B cell (primary cell): ENCODE data around the gene ZBTB43. TPM values are rescaled to one million over a fixed set of nuclear protein-coding genes. Genes with fewer than 3 reads are reported as not detected.

Experiments
- ATAC-seq: fragments of 200-7000 bp; cut with Tn5 transposase; one replicate; pipeline ENCODE4 v1.10.0; 2021; ENCODE audit warnings: low read depth, mild to moderate bottlenecking, moderate number of reproducible peaks, moderate library complexity
- CTCF ChIA-PET: fragments of 350-600 bp; sonication (Branson Sonifier 250); formaldehyde crosslinking; loops from one replicate; lab custom pipeline; 2021; ENCODE audit warnings: antibody characterized with exemption, inconsistent platforms; lab: Charles Lee
- POLR2A ChIA-PET: fragments of 350-600 bp; sonication (Branson Sonifier 250); formaldehyde crosslinking; loops from one replicate; lab custom pipeline; 2021; ENCODE audit warnings: antibody characterized with exemption; lab: Charles Lee
- DNase-seq: peaks from one replicate; pipeline ENCODE4 v3.0.0; 2013
- H2AFZ ChIP-seq: 2 replicates; pipeline ENCODE4 v1.6.1; 2012; ENCODE audit warnings: mild to moderate bottlenecking, low read depth, low read length; ENCODE audit not compliant: insufficient read depth, poor library complexity, severe bottlenecking
- H3K27ac ChIP-seq, 2 donors: 1 replicate in 1 of 2; 2 replicates in 1 of 2; pipeline ENCODE4 v1.5.1; 2012 to 2013; ENCODE audit warnings: low read length in 2 of 2, mild to moderate bottlenecking in 2 of 2, moderate library complexity in 1 of 2
- H3K27me3 ChIP-seq, 4 experiments: fragments of 200-600 bp in 1 of 4; sonication (generic) in 1 of 4; replicated peaks in 1 of 4; 1 replicate in 2 of 4; 2 replicates in 2 of 4; pipeline versions ENCODE4 v1.6.1 to v1.7.0; 2013 to 2016; ENCODE audit warnings: low read length in 3 of 4, mild to moderate bottlenecking in 2 of 4, mixed read lengths in 1 of 4, moderate library complexity in 1 of 4; ENCODE audit not compliant: insufficient read depth in 4 of 4, control insufficient read depth in 3 of 4; ENCODE audit errors: control extremely low read depth in 1 of 4
- H3K36me3 ChIP-seq, 2 experiments: replicated peaks in 1 of 2; 1 replicate in 1 of 2; 2 replicates in 1 of 2; pipeline versions ENCODE4 v1.6.1 to v1.7.1; 2013; ENCODE audit warnings: low read length in 1 of 2; ENCODE audit not compliant: insufficient read depth in 2 of 2, control insufficient read depth in 1 of 2; ENCODE audit errors: control extremely low read depth in 1 of 2, extremely low read depth in 1 of 2
- H3K4me1 ChIP-seq, 2 donors: fragments of 200-600 bp in 1 of 2; sonication (generic) in 1 of 2; 1 replicate in 1 of 2; 2 replicates in 1 of 2; pipeline versions ENCODE4 v1.5.1 to v1.6.1; 2013 to 2017; ENCODE audit warnings: low read length in 2 of 2; ENCODE audit not compliant: control insufficient read depth in 2 of 2, insufficient read depth in 2 of 2
- H3K4me2 ChIP-seq: replicated peaks from 2 replicates; pipeline ENCODE3; 2012; ENCODE audit warnings: mild to moderate bottlenecking, low read depth, low read length; ENCODE audit not compliant: poor library complexity, severe bottlenecking
- H3K4me3 ChIP-seq, 5 experiments: fragments of 200-600 bp in 1 of 5; sonication (generic) in 1 of 5; 1 replicate in 3 of 5; 2 replicates in 2 of 5; pipeline versions ENCODE4 v1.5.1 to v1.7.0; 2011 to 2016; ENCODE audit warnings: low read length in 4 of 5, mild to moderate bottlenecking in 4 of 5, low read depth in 2 of 5, control low read depth in 1 of 5, moderate library complexity in 1 of 5; ENCODE audit not compliant: insufficient read depth in 1 of 5; ENCODE audit errors: control extremely low read depth in 1 of 5, extremely low read depth in 1 of 5
- H3K79me2 ChIP-seq: fragments of 200-600 bp; sonication (generic); one replicate; pipeline ENCODE4 v1.6.0; 2016; ENCODE audit warnings: low read length; ENCODE audit not compliant: control insufficient read depth, insufficient read depth
- H3K9ac ChIP-seq: fragments of 200-600 bp; sonication (generic); 2 replicates; pipeline ENCODE4 v1.6.1; 2017; ENCODE audit warnings: mild to moderate bottlenecking, low read length, moderate library complexity
- H3K9me3 ChIP-seq, 3 donors: one replicate each; pipeline versions ENCODE4 v1.6.1 to v1.7.1; 2013; ENCODE audit warnings: low read length in 2 of 3; ENCODE audit not compliant: control insufficient read depth in 2 of 3, insufficient read depth in 1 of 3; ENCODE audit errors: control extremely low read depth in 1 of 3
- H4K20me1 ChIP-seq: 2 replicates; pipeline ENCODE4 v1.6.0; 2012; ENCODE audit warnings: mild to moderate bottlenecking, low read length; ENCODE audit not compliant: insufficient read depth, control insufficient read depth, poor library complexity, severe bottlenecking
- H3K27ac Mint-ChIP-seq: one replicate; pipeline ENCODE4 v1.8.0; 2021; ENCODE audit warnings: mixed read lengths
- H3K27me3 Mint-ChIP-seq: one replicate; pipeline ENCODE4 v1.8.0; 2021; ENCODE audit warnings: mixed read lengths
- H3K4me1 Mint-ChIP-seq: one replicate; pipeline ENCODE4 v1.8.0; 2021; ENCODE audit warnings: mixed read lengths
- H3K4me3 Mint-ChIP-seq: one replicate; pipeline ENCODE4 v1.8.0; 2021; ENCODE audit warnings: mixed read lengths
- H3K9me3 Mint-ChIP-seq: one replicate; pipeline ENCODE4 v1.8.0; 2022; ENCODE audit warnings: mixed read lengths; ENCODE audit not compliant: insufficient read depth
- EZH2 ChIP-seq: IDR thresholded peaks from 2 replicates; pipeline ENCODE4 v1.6.1; 2012; ENCODE audit warnings: borderline replicate concordance, low read depth, mild to moderate bottlenecking, moderate library complexity, low read length; ENCODE audit not compliant: insufficient read depth, poor library complexity, severe bottlenecking
- WGBS: methylation state at CpG from one replicate; pipeline ENCODE4 v1.1.5; 2013; ENCODE audit warnings: missing lambda C conversion rate; ENCODE audit not compliant: insufficient coverage; 5-methylcytosine and 5-hydroxymethylcytosine counted together
- intact Hi-C: fragments of 100-400 bp; cut with micrococcal nuclease; formaldehyde crosslinking; loops from one replicate; pipeline ENCODE4 v1.10.0; 2022
- polyA plus RNA-seq: library from polyadenylated mRNA; depleted of rRNA; stranded (reverse); fragments of >200 nt; gene quantifications from 2 replicates; pipeline ENCODE4 v1.2.3, GENCODE V29; 2012
- total RNA-seq, 2 donors: library from RNA; stranded (reverse); fragments of 120-200 nt in 1 of 2; gene quantifications; 1 replicate in 1 of 2; 2 replicates in 1 of 2; pipeline versions ENCODE4 v1.2.3 to v1.2.4, GENCODE V29; 2013 to 2022
- TF ChIP-seq, protein P1 (sequence below): fragments of 200-600 bp; IDR thresholded peaks from one replicate; pipeline ENCODE4 v1.8.0; 2022; ENCODE audit warnings: antibody characterized with exemption, mild to moderate bottlenecking

ZBTB43 gene
- total and polyA plus RNA-seq, 2 donors (not counting 1 experiment from before 2014, with no cell fraction given) = 7.0 to 20.2 TPM

DNA sequence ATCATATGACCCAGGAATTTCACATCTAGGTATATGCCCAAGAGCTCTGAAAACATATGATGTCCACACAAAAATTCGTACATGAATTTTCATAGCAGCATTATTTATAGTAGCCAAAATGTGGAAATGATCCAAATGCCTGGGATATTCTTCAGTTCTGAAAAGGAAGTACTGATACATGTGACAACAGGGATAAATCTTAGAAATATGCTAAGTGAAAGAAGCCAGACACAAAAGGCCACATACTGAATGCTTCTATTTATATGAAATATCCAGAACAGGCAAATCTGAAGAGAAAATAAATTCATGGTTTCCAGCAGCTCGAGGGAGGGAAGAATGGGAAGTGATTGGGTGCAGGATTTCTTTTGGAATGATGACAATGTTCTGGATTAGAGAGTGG is 16.8 kb upstream of the ZBTB43 start:
- H3K9me3 Mint-ChIP-seq = no peaks in the 10 kb centered on the region
- CTCF ChIA-PET = interaction anchor here (4.0 kb wide), 1 partner anchor 82 kb away, joined by 26 read pairs; no protein-coding TSS in a partner anchor
- H3K9ac ChIP-seq = no peak overlapping the region
- ATAC-seq (no peak), DNase-seq (no peak)
- no peaks in the 10 kb centered on the region for H3K36me3 ChIP-seq
- H3K9me3 ChIP-seq = no peaks in the 10 kb centered on the region
- H3K4me3 Mint-ChIP-seq = no peak overlapping the region
- peaks cover 52% of the 10 kb centered on the region for H3K27me3 Mint-ChIP-seq
- no peak overlapping the region for H3K4me3 ChIP-seq
- H3K4me2 ChIP-seq = no peak overlapping the region
- no CpG with 5 or more reads among the region's 2 CpGs for WGBS
- peaks cover 0 to 10% (median 4%) of the 10 kb centered on the region in 4 experiments for H3K27me3 ChIP-seq
- H3K4me1 ChIP-seq = no peaks in the 10 kb centered on the region
- no peak overlapping the region for H2AFZ ChIP-seq
- no peak for TF ChIP-seq EZH2
- TF ChIP-seq, protein P1, sequence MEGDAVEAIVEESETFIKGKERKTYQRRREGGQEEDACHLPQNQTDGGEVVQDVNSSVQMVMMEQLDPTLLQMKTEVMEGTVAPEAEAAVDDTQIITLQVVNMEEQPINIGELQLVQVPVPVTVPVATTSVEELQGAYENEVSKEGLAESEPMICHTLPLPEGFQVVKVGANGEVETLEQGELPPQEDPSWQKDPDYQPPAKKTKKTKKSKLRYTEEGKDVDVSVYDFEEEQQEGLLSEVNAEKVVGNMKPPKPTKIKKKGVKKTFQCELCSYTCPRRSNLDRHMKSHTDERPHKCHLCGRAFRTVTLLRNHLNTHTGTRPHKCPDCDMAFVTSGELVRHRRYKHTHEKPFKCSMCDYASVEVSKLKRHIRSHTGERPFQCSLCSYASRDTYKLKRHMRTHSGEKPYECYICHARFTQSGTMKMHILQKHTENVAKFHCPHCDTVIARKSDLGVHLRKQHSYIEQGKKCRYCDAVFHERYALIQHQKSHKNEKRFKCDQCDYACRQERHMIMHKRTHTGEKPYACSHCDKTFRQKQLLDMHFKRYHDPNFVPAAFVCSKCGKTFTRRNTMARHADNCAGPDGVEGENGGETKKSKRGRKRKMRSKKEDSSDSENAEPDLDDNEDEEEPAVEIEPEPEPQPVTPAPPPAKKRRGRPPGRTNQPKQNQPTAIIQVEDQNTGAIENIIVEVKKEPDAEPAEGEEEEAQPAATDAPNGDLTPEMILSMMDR = no peak
- no peak overlapping the region for H3K27ac ChIP-seq
- intact Hi-C loops = no loop called here
- no peaks in the 10 kb centered on the region for H3K4me1 Mint-ChIP-seq
- POLR2A ChIA-PET = no interaction called here
- no peaks in the 10 kb centered on the region for H3K79me2 ChIP-seq
- no peak overlapping the region for H3K27ac Mint-ChIP-seq
- H4K20me1 ChIP-seq = no peaks in the 10 kb centered on the region

DNA sequence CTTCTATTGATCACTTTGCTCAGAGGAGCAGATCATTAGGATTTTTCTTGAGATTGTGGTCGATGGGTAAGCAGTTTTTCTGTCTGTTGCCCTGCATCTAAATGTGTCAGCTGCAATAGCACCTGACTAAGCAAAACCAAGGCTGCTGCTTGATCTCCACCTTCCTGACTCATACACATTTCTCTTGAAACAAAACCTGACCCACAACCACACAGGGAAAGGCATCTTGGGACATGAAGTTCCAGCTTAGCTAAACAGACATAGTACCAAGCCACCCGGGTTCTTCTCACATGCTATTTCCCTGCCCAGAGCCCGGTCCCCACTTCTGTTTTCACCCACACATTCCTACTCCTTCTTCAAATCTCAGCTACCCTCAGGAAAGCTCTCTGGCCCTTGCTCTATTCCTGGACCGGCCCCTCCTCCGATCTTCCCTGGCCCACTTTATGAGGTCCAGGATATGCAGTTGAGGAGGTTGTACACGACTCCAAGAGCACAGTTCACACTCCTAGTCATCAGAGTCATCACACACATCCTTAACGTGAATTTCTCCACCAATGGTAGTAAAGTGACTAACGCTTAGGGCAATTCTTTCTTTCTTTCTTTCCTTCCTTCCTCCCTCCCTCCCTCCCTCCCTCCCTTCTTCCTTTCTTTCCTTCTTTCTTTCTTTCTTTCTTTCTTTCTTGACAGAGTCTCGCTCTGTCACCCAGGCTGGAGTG is 16.0 kb upstream of the ZBTB43 start:
- TF ChIP-seq, protein P1 = no peak
- no peak for TF ChIP-seq EZH2
- Histone ChIP-seq H3K27ac (no peak overlapping the region), H4K20me1 (no peaks in the 10 kb centered on the region), H3K4me3 (no peak overlapping the region), H3K9ac (no peak overlapping the region), H3K4me1 (no peaks in the 10 kb centered on the region), H2AFZ (no peak overlapping the region), H3K4me2 (no peak overlapping the region), H3K36me3 (no peaks in the 10 kb centered on the region), H3K9me3 (no peaks in the 10 kb centered on the region), H3K79me2 (no peaks in the 10 kb centered on the region), H3K27me3 (peaks cover 0 to 13% (median 4%) of the 10 kb centered on the region in 4 experiments)
- Mint-ChIP-seq H3K9me3 (no peaks in the 10 kb centered on the region), H3K27ac (no peak overlapping the region), H3K4me3 (no peak overlapping the region), H3K4me1 (no peaks in the 10 kb centered on the region), H3K27me3 (peaks cover 54% of the 10 kb centered on the region)
- POLR2A ChIA-PET = no interaction called here
- intact Hi-C loops = no loop called here
- DNase-seq (no peak), ATAC-seq (no peak)
- WGBS = 78% methylated on average over 4 of the region's 9 CpGs
- CTCF ChIA-PET = interaction anchor here (0.7 to 4.0 kb wide), 2 partner anchors 17 to 83 kb away, joined by 3 to 26 read pairs; no protein-coding TSS in a partner anchor
